HUES48 (cell line): ENCODE data around the gene JPH4.

Experiments
- H3K27ac ChIP-seq: one replicate; pipeline ENCODE4 v1.7.0; 2013; ENCODE audit warnings: low read depth, low read length, inconsistent platforms
- H3K27me3 ChIP-seq: 2 replicates; pipeline ENCODE4 v1.6.1; 2013; ENCODE audit warnings: mild to moderate bottlenecking, low read length; ENCODE audit not compliant: control insufficient read depth, insufficient read depth
- H3K36me3 ChIP-seq: 2 replicates; pipeline ENCODE4 v1.6.1; 2013; ENCODE audit warnings: low read length; ENCODE audit not compliant: control insufficient read depth, insufficient read depth
- H3K4me1 ChIP-seq: 2 replicates; pipeline ENCODE4 v1.6.1; 2013; ENCODE audit warnings: mild to moderate bottlenecking, low read length; ENCODE audit not compliant: control insufficient read depth, insufficient read depth
- H3K4me3 ChIP-seq: 2 replicates; pipeline ENCODE4 v1.5.1; 2013; ENCODE audit warnings: mild to moderate bottlenecking, low read depth, low read length
- H3K9ac ChIP-seq: 2 replicates; pipeline ENCODE4 v1.6.1; 2013; ENCODE audit warnings: mild to moderate bottlenecking, low read depth, low read length, moderate library complexity
- H3K9me3 ChIP-seq: 2 replicates; pipeline ENCODE4 v1.6.1; 2013; ENCODE audit warnings: low read length; ENCODE audit not compliant: control insufficient read depth, insufficient read depth

JPH4 gene

DNA sequence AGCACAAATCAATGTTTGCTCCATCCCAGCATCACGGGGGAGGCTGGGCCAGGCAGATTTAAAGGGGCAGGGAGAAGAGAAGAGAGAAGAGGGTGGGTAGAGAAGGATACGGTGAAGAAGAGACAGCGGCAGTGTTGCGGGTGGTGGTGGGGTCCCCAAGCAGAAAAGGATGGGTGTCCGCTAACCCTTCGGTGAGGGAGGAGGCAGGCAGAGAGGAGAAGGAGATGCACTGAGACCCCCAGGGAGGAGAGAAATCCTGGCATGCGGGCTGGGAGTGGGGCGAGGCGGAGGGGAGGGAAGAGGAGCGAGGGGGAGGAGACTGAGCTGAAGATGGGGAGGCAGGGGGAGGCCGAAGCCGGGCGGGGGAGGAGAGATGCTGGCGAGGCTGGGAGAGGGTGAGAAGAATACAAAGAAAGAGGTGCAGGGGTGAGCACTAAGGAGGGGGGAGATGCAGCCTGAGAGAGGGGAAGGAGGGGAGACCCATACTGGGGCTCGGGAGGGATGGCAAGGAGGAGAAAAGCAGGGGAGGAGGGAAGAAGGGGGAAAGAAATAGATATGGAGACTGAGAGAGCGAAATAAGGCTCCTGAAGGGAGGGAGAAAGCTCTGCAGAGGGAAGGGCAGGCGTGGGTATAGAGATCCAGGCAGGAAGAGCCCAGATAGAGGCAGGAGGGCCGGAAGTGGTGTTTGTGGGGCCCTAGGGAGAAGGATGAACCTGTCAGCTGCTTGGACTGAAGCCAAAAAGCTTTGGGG lies at the start of gene JPH4:
TSS of gene JPH4 (minus strand) at position 231 of the 751 bp plus-strand sequence. CDS start 1,337 bp downstream, outside the sequence.
- Histone ChIP-seq H3K4me3 (peak within 1 kb of the TSS; percentile 73), H3K36me3 (no peaks in the 10 kb centered on the region), H3K27ac (no peak within 1 kb of the TSS), H3K27me3 (peaks cover 49% of the 10 kb centered on the region), H3K4me1 (peaks cover 16% of the 10 kb centered on the region), H3K9ac (no peak within 1 kb of the TSS), H3K9me3 (no peaks in the 10 kb centered on the region)

DNA sequence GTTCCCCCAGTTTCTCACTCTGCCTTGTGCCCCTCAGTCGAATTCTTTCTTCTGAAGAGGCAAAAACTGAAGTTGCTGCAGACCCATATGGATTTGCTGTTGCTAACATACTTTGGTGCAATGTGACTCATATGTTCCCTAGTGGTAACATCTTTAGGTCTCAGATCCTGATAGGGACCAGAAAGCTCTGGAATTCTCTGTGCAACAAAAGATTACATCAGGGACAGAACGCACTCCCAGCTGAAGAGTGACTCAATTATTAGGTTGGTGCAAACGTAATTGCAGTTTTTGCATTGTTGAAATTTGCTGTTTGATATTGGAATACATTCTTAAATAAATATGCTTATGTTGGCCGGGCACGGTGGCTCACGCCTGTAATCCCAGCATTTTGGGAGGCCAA lies 49.4 kb upstream of the JPH4 start:
- H3K9me3 ChIP-seq = peaks cover 30% of the 10 kb centered on the region
- no peak overlapping the region for H3K9ac ChIP-seq
- peaks cover 7% of the 10 kb centered on the region; the same call in 1 of the 2 replicates for H3K4me1 ChIP-seq
- H3K4me3 ChIP-seq = no peak overlapping the region
- no peaks in the 10 kb centered on the region for H3K36me3 ChIP-seq
- H3K27me3 ChIP-seq = no peaks in the 10 kb centered on the region
- no peak overlapping the region for H3K27ac ChIP-seq

DNA sequence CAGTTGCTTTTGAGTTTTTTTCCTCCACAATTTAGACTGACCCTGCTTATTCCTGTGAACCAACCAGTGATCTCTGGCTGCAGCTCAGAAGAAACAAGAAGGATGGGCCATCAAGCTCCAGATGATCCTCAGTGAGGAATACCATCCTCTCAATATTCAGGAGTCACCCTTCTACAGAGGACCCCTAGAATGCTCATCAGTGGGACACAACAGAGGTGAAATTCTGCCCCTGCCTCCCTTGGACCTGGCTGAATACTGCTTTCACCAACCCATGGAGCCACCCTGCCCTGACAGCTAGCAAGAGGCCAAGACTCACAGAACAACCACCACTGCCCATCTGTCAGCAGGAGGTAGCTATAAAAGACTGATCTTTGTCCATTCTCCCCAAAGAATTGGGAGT lies 48.4 kb upstream of the JPH4 start:
- Histone ChIP-seq H3K9me3 (peaks cover 34% of the 10 kb centered on the region), H3K27me3 (no peaks in the 10 kb centered on the region), H3K4me3 (no peak overlapping the region), H3K4me1 (peaks cover 3% of the 10 kb centered on the region; the same call in 1 of the 2 replicates), H3K9ac (no peak overlapping the region), H3K36me3 (no peaks in the 10 kb centered on the region), H3K27ac (no peak overlapping the region)

DNA sequence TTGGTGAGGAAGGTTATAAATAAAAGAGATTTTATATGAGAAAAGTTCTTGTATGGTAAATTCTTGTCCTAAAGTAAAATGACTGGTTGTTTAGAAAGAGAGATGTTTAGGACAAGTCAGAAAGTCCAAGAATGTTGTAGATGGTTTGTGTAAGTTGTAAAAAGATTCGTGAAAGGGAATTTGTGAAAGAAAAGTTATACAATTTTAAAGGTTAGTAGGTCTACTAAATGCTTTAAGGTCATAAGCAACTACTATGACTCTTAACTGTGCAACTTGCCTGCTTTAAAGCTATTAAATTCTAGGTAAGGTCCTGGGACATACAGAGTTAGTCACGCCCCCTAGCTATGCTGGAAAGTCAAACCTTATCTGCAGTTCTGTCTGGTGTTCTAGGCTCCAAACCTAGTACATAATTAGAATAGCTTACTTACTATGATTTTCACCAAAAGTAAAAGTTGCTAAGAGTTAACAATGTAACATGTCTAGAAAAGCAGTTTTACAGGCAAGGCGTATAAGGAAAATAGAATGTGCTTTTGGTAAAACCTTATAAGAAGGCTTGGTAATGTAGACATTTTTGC lies 46.3 kb upstream of the JPH4 start:
- Histone ChIP-seq H3K9me3 (peaks cover 34% of the 10 kb centered on the region), H3K4me3 (no peak overlapping the region), H3K27ac (no peak overlapping the region), H3K27me3 (no peaks in the 10 kb centered on the region), H3K36me3 (no peaks in the 10 kb centered on the region), H3K9ac (no peak overlapping the region), H3K4me1 (no peaks in the 10 kb centered on the region)

DNA sequence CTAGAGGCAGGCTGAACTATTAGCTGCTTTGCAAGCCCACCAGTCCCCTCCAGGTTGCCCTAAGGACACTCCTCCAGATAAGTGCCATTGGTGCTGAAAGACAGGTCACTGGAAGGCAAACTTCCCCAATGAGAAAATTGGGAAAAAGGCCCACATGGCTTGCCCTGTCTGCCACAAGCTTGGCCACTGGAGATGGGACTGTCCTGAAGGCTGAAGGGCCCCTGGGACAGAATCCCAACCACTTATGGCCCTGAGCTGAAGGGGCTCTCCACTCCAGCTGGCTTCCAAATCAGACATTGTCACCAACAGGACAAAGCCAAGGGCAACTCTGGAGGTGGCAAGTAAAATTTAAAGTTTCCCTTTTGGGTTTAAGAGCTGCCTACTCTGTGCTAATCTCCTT lies 45.4 kb upstream of the JPH4 start:
- Histone ChIP-seq H3K9ac (no peak overlapping the region), H3K27ac (no peak overlapping the region), H3K4me1 (no peaks in the 10 kb centered on the region), H3K4me3 (no peak overlapping the region), H3K27me3 (no peaks in the 10 kb centered on the region), H3K36me3 (no peaks in the 10 kb centered on the region), H3K9me3 (peaks cover 34% of the 10 kb centered on the region)

DNA sequence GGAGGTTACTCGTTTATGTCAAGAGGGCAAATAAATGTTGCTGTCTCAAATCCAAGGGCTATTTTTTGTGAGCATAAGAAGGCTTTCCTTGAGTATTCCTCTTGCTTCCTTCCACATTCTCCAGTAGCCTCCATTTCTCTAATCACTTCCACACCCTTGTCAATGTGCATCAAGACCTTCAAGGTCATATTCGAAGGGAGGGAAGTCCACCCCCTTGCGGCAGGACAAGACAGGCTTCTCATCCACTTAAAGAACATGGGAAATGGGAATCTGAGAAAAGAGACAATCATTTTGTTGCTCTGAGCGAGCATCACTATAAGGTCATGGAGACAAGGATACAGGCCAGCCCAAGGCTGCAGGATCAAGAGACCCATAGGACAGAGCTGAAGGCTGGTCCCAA lies 44.4 kb upstream of the JPH4 start:
- H3K4me1 ChIP-seq = no peaks in the 10 kb centered on the region

DNA sequence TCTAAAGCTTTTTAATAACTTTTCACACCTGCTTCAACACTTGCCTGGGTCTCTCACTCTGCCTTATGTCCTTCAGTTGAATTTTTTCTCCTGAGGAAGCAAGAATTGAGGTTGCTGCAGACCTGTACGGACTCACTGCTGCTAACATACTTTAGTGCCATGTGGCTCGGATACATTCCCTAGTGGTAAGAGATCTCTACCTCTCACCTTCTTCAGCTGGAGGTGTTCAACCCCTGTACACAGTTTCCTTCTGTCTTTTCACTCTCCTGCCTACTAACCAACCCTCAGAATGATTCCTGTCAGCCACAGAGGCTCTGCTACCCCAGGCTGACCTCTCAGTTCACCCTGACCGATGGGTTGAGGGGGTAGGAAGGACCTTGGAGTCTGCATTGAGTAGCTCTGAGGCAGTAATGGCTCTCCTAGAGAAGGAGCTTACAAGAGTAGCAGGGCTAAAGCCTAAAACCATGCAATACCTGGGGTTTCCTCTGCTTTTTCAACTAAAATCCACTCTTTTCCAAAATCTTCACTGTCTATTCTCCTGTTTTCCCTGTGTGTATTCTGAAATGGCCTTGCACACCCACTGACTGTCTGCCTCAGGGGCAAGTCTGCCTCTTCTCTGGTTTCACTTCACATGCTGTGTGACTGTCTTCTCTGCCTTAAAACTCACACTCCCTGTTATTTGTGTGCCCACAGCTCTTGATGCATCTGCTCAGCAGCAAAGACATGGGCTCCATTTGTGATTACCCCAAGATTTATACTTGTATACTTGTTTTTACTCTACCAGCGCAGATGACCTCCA lies 43.5 kb upstream of the JPH4 start:
- H3K9me3 ChIP-seq = peaks cover 32% of the 10 kb centered on the region
- H3K4me3 ChIP-seq = no peak overlapping the region
- no peak overlapping the region for H3K27ac ChIP-seq
- H3K36me3 ChIP-seq = no peaks in the 10 kb centered on the region
- H3K9ac ChIP-seq = no peak overlapping the region
- no peaks in the 10 kb centered on the region for H3K4me1 ChIP-seq
- H3K27me3 ChIP-seq = no peaks in the 10 kb centered on the region

More for the DNA sequence above, 44.4 kb upstream of the JPH4 start:
- Histone ChIP-seq H3K27ac (no peak overlapping the region), H3K9me3 (peaks cover 34% of the 10 kb centered on the region), H3K36me3 (no peaks in the 10 kb centered on the region), H3K4me3 (no peak overlapping the region), H3K9ac (no peak overlapping the region), H3K27me3 (no peaks in the 10 kb centered on the region)

DNA sequence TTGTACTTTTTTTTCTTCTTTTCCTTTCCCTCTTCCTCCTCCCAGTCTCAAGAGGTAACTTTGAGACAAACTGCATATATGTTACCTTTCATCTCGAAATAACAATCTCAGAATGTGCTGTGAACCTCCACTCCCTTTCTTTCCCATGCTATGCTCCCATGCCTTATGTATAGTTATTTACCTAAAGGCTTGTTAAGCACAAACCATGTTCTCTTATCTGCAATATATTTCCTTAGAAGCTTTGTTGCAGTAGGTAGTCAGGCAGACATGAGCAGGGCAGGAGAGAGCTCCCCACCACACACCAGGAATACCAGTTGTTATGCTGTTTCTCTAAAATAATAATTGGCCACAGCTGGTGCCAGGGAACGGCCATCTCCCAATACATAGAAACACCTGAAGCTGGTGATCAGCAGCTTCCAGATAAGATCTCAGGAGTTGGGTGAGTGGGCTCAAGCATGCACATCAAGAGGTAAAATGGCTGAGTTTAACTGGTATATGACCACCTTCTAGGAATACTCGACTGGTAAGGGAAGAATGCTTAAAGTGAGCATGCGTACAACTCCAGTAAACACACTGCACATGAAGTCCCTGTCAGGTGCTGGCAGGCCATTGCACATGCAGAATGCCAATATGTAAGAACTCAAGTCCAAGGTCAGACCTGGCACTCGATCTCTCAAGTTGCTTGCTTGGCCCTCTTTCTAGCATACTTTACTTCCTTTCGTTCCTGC lies 42.8 kb upstream of the JPH4 start:
- peaks cover 26% of the 10 kb centered on the region for H3K9me3 ChIP-seq
- no peaks in the 10 kb centered on the region for H3K27me3 ChIP-seq

DNA sequence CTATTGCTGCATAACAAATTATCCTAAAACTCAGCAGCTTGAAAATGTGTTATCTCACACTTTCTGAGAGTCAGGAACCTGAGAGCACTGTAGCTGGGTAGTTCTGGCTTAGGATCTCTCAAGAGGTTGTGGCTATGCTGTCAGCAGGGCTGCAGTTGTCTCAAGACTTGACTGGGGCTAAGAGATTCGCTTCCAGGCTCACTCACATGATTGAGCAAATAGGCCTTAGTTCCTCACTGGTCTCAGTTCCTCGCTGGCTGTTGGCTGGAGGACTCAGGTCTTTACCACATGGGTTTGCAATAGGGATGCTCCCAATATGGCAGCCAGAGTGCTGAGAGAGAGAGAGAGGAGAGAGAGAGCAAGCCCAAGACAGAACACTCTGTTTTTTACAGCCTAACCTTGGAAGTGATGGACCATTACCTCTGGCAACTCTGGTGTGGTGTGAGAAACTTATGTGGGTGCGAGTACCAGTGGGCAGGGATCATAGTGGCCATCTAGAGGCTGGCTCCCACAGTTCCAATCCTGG lies 41.6 kb upstream of the JPH4 start:
- H3K27ac ChIP-seq = no peak overlapping the region
- H3K9me3 ChIP-seq = peaks cover 19% of the 10 kb centered on the region
- no peak overlapping the region for H3K9ac ChIP-seq
- H3K27me3 ChIP-seq = no peaks in the 10 kb centered on the region
- no peak overlapping the region for H3K4me3 ChIP-seq
- H3K36me3 ChIP-seq = no peaks in the 10 kb centered on the region
- H3K4me1 ChIP-seq = no peaks in the 10 kb centered on the region

More for the DNA sequence above, 42.8 kb upstream of the JPH4 start:
- H3K9ac ChIP-seq = no peak overlapping the region
- no peak overlapping the region for H3K27ac ChIP-seq
- H3K4me3 ChIP-seq = no peak overlapping the region
- H3K36me3 ChIP-seq = no peaks in the 10 kb centered on the region
- no peaks in the 10 kb centered on the region for H3K4me1 ChIP-seq

DNA sequence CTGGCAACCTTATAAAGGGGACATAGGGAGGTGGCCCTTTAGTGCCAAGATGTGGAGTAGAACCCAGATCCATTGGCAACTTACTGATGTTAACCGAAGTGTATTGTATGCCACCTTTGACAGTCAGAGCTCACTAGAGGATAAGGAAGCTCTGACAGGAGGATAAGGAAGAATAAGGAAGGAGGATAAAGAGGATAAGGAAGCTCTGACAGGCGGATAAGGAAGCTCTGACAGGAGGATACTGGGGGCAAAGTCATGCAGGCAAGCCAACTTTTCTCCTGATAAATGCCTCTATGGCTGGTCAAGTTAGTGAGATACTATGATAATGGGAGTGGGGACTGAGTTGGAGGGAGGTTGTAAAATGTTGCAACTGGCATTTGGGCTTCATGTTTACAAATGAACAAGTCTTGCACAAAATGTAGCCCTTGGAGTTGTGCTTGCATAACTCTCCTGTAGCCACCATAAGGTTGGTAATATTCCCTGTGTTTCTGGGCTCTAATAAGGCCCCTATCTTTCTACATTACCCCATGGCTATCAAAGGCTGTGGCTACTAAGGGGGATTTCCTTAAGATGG lies 39.9 kb upstream of the JPH4 start:
- H3K36me3 ChIP-seq = no peaks in the 10 kb centered on the region
- H3K27ac ChIP-seq = no peak overlapping the region
- no peaks in the 10 kb centered on the region for H3K27me3 ChIP-seq
- no peak overlapping the region for H3K4me3 ChIP-seq
- peaks cover 3% of the 10 kb centered on the region; the same call in 1 of the 2 replicates for H3K9me3 ChIP-seq
- H3K9ac ChIP-seq = no peak overlapping the region
- H3K4me1 ChIP-seq = no peaks in the 10 kb centered on the region
